ENCODE measurements around the gene PSMB1. TPM values are rescaled to one million over a fixed set of nuclear protein-coding genes. Genes with fewer than 3 reads are reported as not detected.

PSMB1 gene
- total and polyA plus RNA-seq, 9 of the 15 experiments (the other 6 are each of a cell fraction or from before 2014, with no cell fraction given) = 447 to 2,953 (median 884) TPM

- no peaks in the 10 kb centered on the region for H3K9me3 ChIP-seq (replicated peaks; ENCODE audit: control insufficient read depth, insufficient read depth, low read depth, low read length)
- ATAC-seq = no peak; the same call in 2 of the 3 replicates
- no peak overlapping the region for H3K27ac ChIP-seq (ENCODE audit: extremely low read depth, low read depth, low read length)
- DNase-seq (ENCODE audit: extremely low read depth in 1 of 4, low spot score in 3 of 4) = no peak
- no peak overlapping the region for H3K4me3 ChIP-seq
- H3K36me3 ChIP-seq (ENCODE audit: control insufficient read depth, insufficient read depth, low read length) = no peaks in the 10 kb centered on the region
- H4K20me1 ChIP-seq (replicated peaks; ENCODE audit: control insufficient read depth, insufficient read depth, low read length) = no peaks in the 10 kb centered on the region
- ChIA-PET CTCF (ENCODE audit: low intra/inter-chr PET ratio) (no interaction called here), POLR2A (interaction anchor here (0.7 to 2.8 kb wide), 2 partner anchors 9 to 17 kb away, joined by 4 to 9 read pairs; no protein-coding TSS in a partner anchor)
- 7% methylated on average over 5 of the region's 5 CpGs for WGBS (ENCODE audit: insufficient coverage, low coverage, missing lambda C conversion rate)
- no peak overlapping the region for H3K4me2 ChIP-seq (ENCODE audit: insufficient read depth, low read length)
- H3K9me1 ChIP-seq (ENCODE audit: control insufficient read depth, insufficient read depth, low read length) = no peaks in the 10 kb centered on the region
- H2AFZ ChIP-seq (ENCODE audit: low read depth, low read length) = no peak overlapping the region
- in situ Hi-C loops (cut with MboI) = no loop called here
- H3K27me3 ChIP-seq (ENCODE audit: control insufficient read depth in 2 of 2, insufficient read depth in 2 of 2, low read length in 2 of 2) = peaks cover 4 to 8% of the 10 kb centered on the region in 2 experiments; a peak in 4 of 5 replicates
- no peak for FAIRE-seq
- no peak overlapping the region for H3K9ac ChIP-seq (ENCODE audit: insufficient read depth in 1 of 2, low read depth in 2 of 2, low read length in 2 of 2)
- peaks cover 0 to 8% of the 10 kb centered on the region in 2 experiments; a peak in 3 of 5 replicates for H3K4me1 ChIP-seq (replicated peaks in 1 of 2; ENCODE audit: control insufficient read depth in 2 of 2, insufficient read depth in 2 of 2, low read length in 2 of 2)
- H3K79me2 ChIP-seq (ENCODE audit: control insufficient read depth, insufficient read depth, low read length) = no peaks in the 10 kb centered on the region
- intact Hi-C loops (cut with micrococcal nuclease) = loop anchor here (10.0 kb wide), 2 partner anchors 49 to 1629 kb away; no protein-coding TSS in a partner anchor
- no TSS peak for BruUV-seq (replicated peaks)
- 0 out of 2 replicates have a peak, but pooled peaks have one; percentile 30 for TF ChIP-seq MEF2A (IDR thresholded peaks at IDR 0.05; ENCODE audit: control insufficient read depth, low read depth, low read length)
- no peak for TF ChIP-seq NR3C1 (CRISPR knock-in tag; IDR thresholded peaks at IDR 0.05)
Measured at GRCh38 chr6:170524172-170524502, 29.0 kb downstream of the PSMB1 start.

- 10% methylated on average over 9 of the region's 9 CpGs for WGBS (ENCODE audit: insufficient coverage, low coverage, missing lambda C conversion rate)
- Histone ChIP-seq H3K9ac (ENCODE audit: insufficient read depth in 1 of 2, low read depth in 2 of 2, low read length in 2 of 2) (no peak overlapping the region), H3K27ac (ENCODE audit: extremely low read depth, low read depth, low read length) (no peak overlapping the region), H3K4me3 (no peak overlapping the region), H2AFZ (ENCODE audit: low read depth, low read length) (peak overlapping the region; percentile 34; the same call in 1 of the 2 replicates), H3K27me3 (ENCODE audit: control insufficient read depth in 2 of 2, insufficient read depth in 2 of 2, low read length in 2 of 2) (peaks cover 4 to 8% of the 10 kb centered on the region in 2 experiments; a peak in 4 of 5 replicates), H3K79me2 (ENCODE audit: control insufficient read depth, insufficient read depth, low read length) (no peaks in the 10 kb centered on the region), H3K9me3 (replicated peaks; ENCODE audit: control insufficient read depth, insufficient read depth, low read depth, low read length) (no peaks in the 10 kb centered on the region), H3K9me1 (ENCODE audit: control insufficient read depth, insufficient read depth, low read length) (no peaks in the 10 kb centered on the region), H4K20me1 (replicated peaks; ENCODE audit: control insufficient read depth, insufficient read depth, low read length) (no peaks in the 10 kb centered on the region), H3K4me2 (ENCODE audit: insufficient read depth, low read length) (no peak overlapping the region), H3K36me3 (ENCODE audit: control insufficient read depth, insufficient read depth, low read length) (no peaks in the 10 kb centered on the region), H3K4me1 (replicated peaks in 1 of 2; ENCODE audit: control insufficient read depth in 2 of 2, insufficient read depth in 2 of 2, low read length in 2 of 2) (peaks cover 0 to 8% of the 10 kb centered on the region in 2 experiments; a peak in 3 of 5 replicates)
- ATAC-seq (peak; percentile 23), DNase-seq (ENCODE audit: extremely low read depth in 1 of 4, low spot score in 3 of 4) (no peak), FAIRE-seq (no peak)
- in situ Hi-C loops (cut with MboI) (no loop called here), intact Hi-C loops (cut with micrococcal nuclease) (loop anchor here (10.0 kb wide), 2 partner anchors 49 to 1629 kb away; no protein-coding TSS in a partner anchor)
- no TSS peak for BruUV-seq (replicated peaks)
- POLR2A ChIA-PET = interaction anchor here (0.7 to 2.8 kb wide), 2 partner anchors 9 to 18 kb away, joined by 4 to 9 read pairs; no protein-coding TSS in a partner anchor
- CTCF ChIA-PET (ENCODE audit: low intra/inter-chr PET ratio) = no interaction called here
- TF ChIP-seq PKNOX1 (IDR thresholded peaks at IDR 0.05) (peak; percentile 17; the same call in 1 of the 2 replicates), ZNF133 (CRISPR knock-in tag; IDR thresholded peaks at IDR 0.05) (no peak), USF2 (CRISPR knock-in tag; IDR thresholded peaks at IDR 0.05) (peak; percentile 61), ZFP1 (CRISPR knock-in tag; IDR thresholded peaks at IDR 0.05) (no peak), STAG1 (CRISPR knock-in tag; IDR thresholded peaks at IDR 0.05; ENCODE audit: borderline replicate concordance) (no peak), RAD51 (IDR thresholded peaks at IDR 0.05; ENCODE audit: borderline replicate concordance, low read depth) (peak; percentile 86), TFE3 (CRISPR knock-in tag; IDR thresholded peaks at IDR 0.05) (peak; percentile 96), CBFA2T2 (conservative IDR thresholded peaks at IDR 0.05) (peak; percentile 39)
Measured at GRCh38 chr6:170523256-170524171, 29.6 kb downstream of the PSMB1 start.

Measured in K562 (cell line).